NCI-H2227 (cell line): ENCODE results near the gene KCNMA1.

Experiments used
- DNase-seq: peaks from one replicate; lab custom pipeline; 2025; ENCODE audit not compliant: unreplicated experiment; lab: John Stamatoyannopoulos, UW

The KCNMA1 gene

DNA sequence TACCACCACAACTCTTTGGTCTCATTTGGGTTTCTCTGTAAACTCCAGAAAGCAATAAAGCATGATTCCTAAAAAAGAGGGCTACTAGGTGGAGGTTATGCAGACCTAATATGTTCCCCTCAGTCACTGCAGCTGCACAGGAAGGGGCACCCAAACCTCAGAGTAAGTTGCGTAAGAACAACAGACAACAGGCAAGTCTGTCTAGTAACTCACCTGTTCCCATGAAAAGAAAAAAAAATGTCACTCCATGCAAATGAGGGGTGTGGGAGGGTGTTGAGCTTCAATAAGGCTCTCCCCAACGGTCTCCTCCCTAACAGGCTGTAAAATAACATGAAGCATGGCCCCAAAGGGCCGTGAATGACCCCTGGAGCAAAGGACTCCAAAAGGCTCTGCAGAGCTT is 461.4 kb downstream of the KCNMA1 start:
- DNase-seq = no peak

DNA sequence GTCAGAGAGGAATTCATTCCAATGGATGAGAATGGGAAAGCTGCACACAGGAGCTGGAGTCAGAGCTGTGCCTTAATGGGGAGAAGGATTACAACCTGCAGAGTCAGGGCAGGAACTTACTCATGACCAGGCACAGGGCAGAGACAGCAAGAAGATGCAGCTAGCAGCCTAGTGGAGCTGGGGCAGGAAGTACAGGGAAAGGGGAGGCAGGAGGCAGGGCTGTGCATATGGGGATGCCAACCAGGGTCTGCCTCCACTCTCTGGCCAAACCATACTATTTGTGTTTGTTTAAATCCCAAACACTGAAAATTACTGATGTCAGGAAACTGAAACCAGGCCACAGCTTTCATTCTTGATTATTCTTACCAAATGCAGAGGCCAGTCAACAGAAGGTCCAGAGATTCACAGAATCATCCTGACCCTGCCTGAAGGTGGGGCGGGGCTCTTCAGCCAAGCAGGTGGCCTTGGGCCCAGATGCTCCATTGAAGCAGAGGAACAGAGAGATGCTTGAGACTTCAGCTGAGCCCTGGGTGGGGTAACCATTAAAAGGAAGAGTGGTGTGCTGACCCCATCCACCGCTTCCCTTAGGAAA is 461.9 kb downstream of the KCNMA1 start:
- DNase-seq = no peak

DNA sequence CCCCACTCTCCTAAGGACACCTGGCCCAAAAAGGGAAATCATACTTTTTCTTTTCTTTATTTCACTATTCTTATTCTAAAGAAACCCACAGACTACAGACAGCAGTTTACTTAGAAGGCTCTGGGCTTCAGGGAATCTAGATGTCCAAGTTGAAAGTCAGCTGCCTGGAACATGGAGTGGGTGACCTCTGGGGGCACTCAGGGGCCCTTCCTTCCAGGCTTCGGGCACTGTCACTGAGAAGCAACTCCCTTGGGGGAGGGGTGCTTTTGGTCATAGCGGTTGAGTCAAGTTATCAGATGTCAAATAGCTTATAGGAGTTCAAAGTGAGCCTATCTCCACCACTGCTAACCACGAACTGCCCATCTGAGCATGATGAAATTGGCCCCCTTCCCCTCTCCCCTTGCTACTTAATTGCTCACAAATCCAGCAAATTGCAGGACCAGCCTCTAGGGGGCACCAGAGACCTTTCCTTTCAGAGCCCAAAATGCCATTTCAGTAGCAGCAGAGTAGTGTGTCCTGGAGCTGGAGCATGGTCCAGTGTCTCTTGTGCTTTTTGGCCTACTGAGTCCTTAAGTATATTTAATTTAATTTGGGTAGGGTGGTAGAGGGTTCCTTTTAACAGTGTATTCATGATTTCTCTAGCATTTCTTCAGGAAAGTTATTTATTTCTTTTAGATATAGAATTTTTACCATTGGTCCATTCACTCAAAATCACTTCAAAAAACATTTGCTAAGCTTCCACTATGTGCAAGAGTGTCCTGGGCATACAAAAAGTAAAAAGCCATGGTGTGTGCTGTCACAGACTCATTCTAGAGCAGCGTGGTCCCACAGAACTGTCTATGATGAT is 463.8 kb downstream of the KCNMA1 start:
- DNase-seq = peak; percentile 85

DNA sequence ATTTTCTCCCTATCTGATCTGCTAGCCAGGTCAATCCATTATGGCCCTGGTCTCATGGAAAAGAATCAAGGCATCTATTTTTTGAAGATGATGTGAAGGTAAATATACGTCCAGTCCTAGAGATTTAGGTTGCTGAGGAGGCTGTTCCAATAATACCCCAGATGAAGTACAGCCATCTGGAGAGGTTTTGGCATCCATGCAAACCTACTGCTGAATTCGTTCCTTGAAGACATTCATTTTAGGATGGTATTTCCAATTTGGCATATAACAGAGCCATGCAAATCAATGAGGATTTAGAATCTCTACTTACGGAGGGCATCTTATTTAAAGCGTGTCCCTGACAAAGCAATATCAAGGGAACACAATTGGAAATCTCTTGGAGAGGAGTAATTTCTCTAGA is 465.5 kb downstream of the KCNMA1 start:
- no peak for DNase-seq

DNA sequence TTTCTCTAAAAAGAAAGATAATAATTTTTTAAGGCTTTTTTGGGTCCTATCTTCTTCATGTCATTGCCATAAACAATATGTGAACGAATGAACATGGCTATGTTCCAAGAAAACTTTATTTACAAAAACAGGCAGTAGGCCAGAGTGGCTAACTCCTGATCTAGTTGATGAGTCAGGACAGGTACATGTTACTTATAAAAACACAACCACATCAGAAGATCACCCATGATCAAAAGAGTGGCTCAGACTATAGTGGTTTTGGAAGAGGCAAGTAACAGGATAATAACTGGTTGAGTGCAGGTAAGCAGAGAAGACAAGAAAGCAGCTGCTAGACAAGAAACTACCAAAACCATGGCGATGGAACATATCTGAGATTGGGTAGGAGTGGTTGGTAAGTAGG is 468.7 kb downstream of the KCNMA1 start:
- DNase-seq = no peak

DNA sequence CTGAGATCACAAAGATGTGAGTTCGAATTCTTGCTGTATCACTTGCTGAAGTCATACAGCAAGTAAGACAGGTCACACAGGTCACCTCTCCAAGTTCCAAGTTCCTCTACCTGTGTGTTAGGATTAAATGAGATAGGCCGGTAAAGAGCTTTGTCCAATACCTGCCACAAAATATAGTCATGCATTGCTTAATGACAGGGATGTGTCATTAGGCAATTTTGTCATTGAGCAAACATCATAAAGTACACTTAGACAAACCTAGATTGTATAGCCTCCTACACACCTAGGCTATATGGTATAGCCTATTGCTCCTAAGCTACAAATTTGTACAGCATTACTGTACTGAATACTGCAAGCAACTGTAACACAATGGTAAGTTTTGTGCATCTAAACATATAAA is 469.4 kb downstream of the KCNMA1 start:
- DNase-seq = no peak

DNA sequence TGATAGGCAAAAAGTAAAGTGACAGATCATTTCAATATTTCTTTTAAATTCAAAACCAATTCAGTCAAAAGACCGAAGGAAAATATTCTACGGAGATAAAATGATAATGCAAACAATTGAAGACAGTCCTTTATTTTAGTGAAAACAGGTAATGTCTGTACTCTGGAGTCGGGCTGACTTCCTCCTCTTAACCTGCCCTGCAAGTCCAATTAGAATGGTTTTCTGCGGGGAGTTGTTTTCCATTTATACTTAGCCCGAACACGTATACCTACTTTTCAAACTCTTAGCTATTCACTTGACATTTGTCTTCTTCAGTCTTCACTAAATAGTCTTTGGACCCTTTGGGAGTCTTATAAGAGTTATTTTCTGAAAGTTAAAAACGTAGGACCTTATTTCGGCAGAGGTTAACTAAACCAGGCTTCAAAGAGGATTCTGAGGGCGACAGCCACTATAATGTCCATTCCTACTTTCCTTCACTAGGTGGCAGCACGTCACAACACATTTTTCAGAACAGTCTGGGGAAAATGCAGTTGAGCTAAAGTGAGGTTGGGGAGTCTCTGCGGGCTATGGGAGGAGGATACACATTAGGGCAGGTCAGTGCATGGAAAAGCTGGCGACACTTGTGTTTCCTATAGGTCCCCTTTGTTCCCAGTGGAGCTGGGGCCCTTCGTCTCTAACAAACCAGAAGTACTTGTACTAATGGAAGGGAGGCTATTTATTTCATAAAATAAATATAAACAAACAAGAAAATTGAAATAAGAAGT is 472.0 kb downstream of the KCNMA1 start:
- peak; percentile 66 for DNase-seq

DNA sequence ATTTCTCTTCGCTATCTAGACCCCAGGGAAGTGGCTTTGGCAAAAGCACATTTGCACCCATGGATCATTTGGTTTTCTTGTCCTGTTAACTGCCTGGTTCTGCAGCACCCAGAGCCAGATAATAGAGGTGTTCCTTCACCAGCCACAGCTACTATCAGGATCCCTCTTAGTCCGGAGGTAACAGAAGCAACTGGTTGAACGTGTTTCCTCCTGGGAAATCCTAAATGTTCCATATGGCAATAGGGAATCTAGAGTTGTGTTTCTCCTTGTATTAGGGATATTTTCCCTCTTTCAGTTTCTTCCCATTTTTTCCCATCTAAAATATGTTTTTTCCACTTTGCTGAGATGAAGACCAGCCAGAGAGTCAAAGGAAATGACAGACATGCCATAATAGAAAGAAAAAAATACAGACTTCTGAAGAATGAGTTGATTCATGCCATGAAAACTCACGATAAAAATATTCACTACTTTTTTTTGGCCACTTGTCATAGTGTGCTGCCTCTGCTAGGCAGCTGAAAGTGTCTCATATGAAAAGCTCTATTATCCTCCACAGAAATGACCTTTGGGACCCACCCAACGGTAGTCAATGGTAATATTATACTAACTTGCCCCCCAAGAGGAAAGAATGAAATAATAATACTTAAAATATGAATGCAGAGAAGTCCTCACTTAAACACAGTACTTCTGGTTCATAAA is 472.8 kb downstream of the KCNMA1 start:
- no peak for DNase-seq

DNA sequence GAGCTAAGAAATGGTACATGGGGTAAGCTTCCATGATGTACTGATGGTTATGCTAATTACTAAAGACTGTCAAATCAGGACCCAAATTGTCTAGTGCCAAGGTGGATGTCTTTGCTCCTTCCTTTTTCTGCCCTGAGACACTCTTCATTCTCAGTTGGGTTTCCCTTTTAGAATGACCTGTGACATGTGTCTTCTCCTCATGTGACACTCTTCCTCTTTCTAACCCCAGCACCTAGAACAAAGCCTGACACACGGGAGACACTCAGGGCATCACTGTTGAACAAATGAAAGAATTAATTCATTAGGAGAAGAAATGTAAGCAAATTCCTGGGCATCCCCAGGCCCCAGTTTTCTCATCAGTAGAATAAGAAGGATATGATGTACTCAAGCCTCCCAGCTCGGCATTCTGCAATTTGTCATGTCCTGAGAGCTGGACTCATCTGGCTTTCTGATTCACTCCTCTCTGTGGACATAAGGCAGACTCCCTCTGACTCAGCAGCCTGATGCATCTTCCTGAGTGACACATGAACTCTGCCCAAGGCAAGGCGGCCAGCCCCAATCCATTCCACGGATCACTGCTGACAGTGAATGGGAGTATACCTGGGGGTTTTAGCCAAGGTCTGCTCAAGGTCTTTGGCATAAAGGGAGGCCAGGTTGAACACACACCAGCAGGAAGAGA is 473.8 kb downstream of the KCNMA1 start:
- peak; percentile 24 for DNase-seq

DNA sequence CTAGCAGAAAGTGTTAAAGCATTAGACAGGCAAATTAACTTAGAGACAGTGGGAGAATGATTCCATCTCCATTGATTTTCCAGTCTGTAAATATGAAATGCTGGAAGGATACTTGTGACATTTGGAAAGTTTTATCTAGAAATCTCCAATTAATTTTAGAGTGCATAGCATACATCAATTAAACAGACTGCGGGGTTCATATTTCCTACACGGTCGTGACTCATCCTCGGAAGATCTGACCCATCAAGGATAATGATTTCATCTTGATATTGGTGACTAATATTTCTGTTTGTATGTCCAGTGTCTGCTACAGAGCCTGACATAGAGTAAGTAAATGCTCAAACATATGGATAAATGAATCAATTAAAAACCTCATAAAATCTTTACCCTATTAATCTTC is 474.9 kb downstream of the KCNMA1 start:
- no peak for DNase-seq

DNA sequence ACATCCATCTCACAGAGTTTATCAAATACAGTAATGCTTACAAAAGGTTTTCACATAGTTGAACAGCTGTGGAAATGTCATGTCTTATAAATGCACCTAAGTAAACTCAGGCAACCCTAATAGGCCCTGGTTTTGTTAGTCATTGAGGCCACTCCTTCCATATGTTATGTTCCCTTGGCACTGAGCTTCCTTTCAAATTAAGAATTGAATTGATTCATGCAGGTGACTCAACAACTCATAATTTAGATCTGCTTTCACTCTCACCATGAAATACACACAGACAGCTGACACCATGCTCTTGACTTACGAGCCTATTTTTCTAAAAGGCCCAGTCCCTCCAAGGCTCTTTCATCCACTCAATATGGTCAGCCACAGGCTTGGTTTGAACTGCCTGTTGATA is 476.9 kb downstream of the KCNMA1 start:
- no peak for DNase-seq

DNA sequence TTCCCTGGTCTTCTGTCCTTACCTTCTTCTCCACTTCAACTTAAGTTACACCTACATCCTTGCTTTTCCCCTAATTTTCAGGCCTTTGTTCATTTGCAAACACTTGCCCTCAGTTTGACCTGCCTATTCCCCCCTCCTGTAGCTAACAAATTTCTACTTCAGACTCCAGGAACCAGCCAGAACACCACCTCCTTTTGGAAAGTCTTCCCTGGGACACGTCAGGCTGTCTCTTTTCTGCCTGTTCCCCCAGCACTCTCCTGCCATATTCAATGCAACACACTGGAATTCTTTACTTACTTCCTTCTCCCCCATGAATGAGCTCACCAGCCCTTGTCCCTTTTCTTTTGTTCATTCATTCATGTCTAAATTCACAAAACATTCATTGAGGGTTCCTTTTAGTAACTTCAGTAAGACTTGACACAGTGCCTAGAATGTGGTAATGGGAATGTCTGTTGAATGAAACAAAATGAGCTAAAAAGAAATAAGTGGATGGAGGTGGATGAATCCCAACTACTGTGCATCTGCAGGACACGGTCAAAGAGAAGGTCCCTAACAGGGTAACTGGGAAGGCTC is 478.0 kb downstream of the KCNMA1 start:
- DNase-seq = no peak

DNA sequence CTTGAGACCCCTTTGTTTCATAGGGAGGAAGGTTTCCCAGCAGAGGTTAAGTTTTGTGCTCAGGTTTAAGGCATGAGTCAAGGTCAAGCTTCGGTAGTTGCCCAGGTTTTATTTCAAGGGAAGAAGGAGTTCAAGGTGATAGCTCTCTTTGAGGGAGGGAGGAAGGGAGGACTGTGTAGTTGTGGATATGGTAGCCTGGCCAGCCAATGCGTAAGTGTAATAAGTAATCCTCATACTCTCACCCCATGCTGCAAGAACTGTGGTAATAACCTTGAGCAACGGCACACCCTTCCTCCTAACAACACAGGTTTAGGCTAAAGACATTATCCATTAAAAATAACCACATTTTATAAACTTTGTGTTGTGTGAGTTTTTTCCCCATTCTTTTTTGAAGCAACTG is 478.9 kb downstream of the KCNMA1 start:
- DNase-seq = no peak

DNA sequence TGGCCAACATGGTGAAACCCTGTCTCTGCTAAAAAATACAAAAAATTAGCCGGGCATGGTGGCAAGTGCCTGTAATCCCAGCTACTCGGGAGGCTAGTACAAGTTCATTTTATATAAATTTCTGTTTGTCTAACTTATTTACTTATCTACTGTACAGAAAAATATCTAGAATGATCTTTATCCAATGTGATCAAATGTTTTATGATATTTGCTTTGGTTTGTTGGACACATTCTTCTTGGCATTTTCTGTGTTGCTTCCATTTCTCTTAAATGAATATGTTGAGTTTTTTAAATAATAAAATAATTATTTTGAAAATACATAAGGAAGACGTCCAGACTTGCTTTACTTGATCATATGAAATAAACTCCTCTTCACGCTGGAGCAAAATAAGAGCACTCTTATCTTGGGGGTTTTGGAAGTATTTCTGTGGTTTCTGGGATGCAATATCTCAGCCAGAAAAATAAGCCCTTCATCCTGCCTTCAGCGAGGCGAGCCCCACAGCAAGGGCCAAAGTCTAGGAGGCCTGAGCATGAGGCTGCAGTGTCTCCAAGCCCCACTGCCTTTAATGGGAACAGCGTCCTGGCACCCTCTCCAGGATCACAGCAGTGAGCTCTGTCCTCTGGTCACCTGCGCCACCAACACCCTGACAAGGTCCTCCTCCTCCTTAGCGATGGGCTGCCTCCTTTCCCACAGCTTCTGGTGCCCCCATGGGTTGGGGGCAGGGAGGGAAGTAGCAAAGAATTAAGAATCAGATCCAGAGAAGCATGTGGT is 480.2 kb downstream of the KCNMA1 start:
- no peak for DNase-seq

DNA sequence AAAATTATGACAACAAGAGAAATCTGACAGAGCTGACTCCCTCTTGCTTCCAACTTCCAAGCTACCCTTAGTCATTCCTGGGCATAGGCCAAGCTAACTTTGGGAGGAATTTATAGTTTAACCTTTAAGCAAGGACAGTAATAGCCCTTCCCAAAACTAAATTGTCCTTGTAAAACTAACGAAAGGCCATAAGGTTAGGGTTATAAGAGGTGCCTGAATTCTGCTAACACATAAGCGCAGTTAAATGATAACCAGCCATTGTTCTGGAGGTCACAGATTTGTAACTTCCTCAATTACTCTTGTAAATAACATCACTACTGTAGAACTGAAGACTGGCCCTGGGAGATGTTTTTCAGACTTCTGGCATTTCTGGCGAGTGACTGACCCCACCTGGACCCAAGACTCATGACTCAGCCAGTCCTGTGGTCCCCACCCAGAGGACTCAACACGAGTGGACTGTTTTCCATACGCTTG is 481.2 kb downstream of the KCNMA1 start:
- DNase-seq = no peak

DNA sequence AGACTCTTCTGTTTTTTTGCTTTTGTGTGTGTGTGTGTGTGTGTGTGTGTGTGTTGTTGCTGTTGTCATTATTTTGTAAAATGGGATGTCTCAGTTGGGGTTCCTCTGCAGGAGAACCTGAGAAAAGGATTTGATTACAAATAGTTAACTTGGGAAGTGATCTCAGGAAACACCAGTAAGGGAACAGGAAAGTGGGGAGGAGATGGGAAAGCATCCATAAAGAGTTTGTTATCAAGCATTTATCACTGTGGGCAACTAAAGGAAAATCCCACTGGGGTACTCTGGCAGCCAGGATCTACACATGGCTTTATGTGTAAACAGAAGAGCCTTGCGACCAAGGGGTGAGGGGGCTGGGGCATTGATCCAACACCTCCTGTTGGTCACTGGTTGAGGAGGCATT is 485.4 kb downstream of the KCNMA1 start:
- DNase-seq = no peak

DNA sequence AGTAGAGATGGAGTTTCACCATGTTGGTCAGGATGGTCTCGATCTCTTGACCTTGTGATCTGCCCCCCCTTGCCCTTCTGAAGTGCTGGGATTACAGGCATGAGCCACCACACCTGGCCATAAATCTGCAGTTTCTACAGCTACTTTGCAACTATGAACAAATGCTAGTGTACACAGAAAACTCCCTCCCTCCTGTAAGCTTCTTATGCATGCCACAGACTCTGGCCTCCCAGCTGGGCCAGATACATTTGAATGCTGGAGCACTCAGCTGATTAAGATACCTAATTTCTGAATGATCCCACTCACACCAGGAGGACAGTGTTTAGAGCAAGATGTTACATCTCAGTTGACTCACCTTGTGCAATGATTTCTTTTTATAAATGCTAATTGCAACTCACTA is 486.2 kb downstream of the KCNMA1 start:
- no peak for DNase-seq

DNA sequence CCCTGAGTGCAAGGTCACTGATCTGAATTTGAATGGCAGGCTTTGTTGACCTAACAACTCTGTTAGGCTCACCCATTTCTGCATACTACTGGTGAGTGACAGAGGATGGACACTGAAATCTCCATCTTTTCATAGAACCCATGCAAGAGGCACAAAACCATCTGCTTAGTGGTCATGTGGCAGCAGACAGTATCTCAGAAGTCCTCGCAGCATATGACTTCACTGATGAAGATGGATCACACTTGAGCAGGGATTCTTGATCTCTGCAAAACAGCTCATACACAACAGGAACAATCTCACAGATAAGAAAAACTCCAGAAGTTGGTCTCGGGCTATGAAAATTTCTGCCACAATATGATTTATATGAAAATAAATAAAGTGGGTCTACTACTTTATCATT is 487.9 kb downstream of the KCNMA1 start:
- DNase-seq = no peak

DNA sequence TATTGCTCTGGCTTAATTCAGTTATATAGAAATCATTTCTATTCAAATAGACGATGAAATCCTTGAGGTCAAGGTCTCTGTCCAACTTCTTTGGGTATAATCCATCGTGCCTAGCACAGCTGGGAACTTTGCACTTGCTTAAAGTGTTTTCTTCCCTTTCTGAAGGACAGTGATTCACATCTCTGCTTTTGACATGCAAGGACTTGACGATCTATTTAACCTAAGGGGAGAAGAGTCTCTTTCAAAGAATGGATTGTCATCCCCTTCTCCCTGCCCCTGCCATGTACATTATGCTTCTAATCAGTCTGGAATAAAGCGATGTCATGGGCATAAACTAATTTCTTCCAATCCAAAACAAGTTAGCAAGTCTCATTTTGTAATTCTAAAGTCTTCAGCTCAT is 488.6 kb downstream of the KCNMA1 start:
- no peak for DNase-seq

DNA sequence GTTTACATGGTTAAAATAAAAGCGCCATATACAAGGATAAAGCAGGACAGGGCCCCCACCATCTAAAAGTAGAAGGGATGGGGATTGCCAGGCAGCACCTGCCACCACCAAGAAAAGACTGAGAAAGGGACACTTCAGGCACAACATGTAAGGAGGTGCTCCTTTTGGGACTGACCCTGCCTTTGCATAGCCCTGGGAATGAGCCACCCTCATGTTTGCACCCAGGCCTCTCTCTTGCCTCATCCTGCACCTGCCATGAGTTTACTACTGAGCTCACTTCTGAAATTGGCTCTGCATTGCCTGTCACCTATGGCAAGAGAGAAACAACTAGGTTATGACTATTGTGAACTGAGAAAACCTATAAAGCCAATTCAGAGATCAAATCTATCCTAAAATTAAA is 489.7 kb downstream of the KCNMA1 start:
- DNase-seq = no peak
